HepG2 (cell line): Measurements from ENCODE around the gene MYO15A. TPM values are rescaled to one million over a fixed set of nuclear protein-coding genes. Genes with fewer than 3 reads are reported as not detected.

Experiments used
- ATAC-seq: fragments of 200-7000 bp; cut with Tn5 transposase; 3 replicates; pipeline ENCODE4 v1.9.1; 2020; ENCODE audit warnings: mild to moderate bottlenecking, moderate library complexity
- BruUV-seq: library from RNA; stranded (reverse); fragments of 400-500 nt; replicated peaks from 2 replicates; lab custom pipeline; 2021; lab: Mats Ljungman, UMichigan
- CTCF ChIA-PET: fragments of 300-600 bp; formaldehyde crosslinking; extraction: SDS; loops from one replicate; lab custom pipeline; 2021; ENCODE audit warnings: low total read pairs, inconsistent platforms, low intra/inter-chr PET ratio; lab: Yijun Ruan, JAX
- POLR2A ChIA-PET: fragments of 350-600 bp; sonication (Branson Sonifier 250); formaldehyde crosslinking; loops from one replicate; lab custom pipeline; 2020; ENCODE audit warnings: antibody characterized with exemption, inconsistent platforms; lab: Yijun Ruan, JAX
- DNase-seq: peaks from one replicate; pipeline ENCODE4 v3.0.0-alpha.2; 2015; ENCODE audit warnings: low spot score
- FAIRE-seq: peaks from 3 replicates; lab custom pipeline; 2011; peaks lifted over from hg19 to GRCh38; lab: Jason Lieb, UNC
- H2AFZ ChIP-seq: one replicate; pipeline ENCODE4 v1.6.1; 2011; ENCODE audit warnings: low read length, inconsistent platforms
- H3K27ac ChIP-seq: fragments of 300-600 bp; 3 replicates; pipeline ENCODE4 v1.8.0; 2011; ENCODE audit warnings: mixed run types, mild to moderate bottlenecking, mixed read lengths, low read length, inconsistent platforms; ENCODE audit not compliant: insufficient read depth; ENCODE audit errors: extremely low read length
- H3K27me3 ChIP-seq, 2 experiments: fragments of 200-600 bp in 1 of 2; 2 replicates in 1 of 2; 3 replicates in 1 of 2; pipeline versions ENCODE4 v1.6.0 to v1.8.0; 2011; ENCODE audit warnings: low read length in 2 of 2, mild to moderate bottlenecking in 2 of 2, moderate library complexity in 2 of 2, inconsistent platforms in 1 of 2; ENCODE audit not compliant: insufficient read depth in 2 of 2, control insufficient read depth in 1 of 2
- H3K36me3 ChIP-seq, 2 experiments: fragments of 200-600 bp in 1 of 2; replicated peaks in 1 of 2; 2 replicates in 1 of 2; 3 replicates in 1 of 2; pipeline versions ENCODE4 v1.5.1 to v1.8.0; 2011; ENCODE audit warnings: low read length in 2 of 2, inconsistent platforms in 1 of 2; ENCODE audit not compliant: insufficient read depth in 2 of 2, control insufficient read depth in 1 of 2
- H3K4me1 ChIP-seq: 2 replicates; pipeline ENCODE4 v1.5.1; 2012; ENCODE audit warnings: low read length, inconsistent platforms; ENCODE audit not compliant: insufficient read depth
- H3K4me2 ChIP-seq: 2 replicates; pipeline ENCODE4 v1.6.0; 2011; ENCODE audit warnings: low read depth, low read length, inconsistent platforms
- H3K4me3 ChIP-seq, 3 experiments: fragments of 200-600 bp in 1 of 3; sonication (generic), shearing (Covaris generic) in 1 of 3; replicated peaks in 1 of 3; 2 replicates each; pipeline ENCODE4 v1.5.1; 2011 to 2016; ENCODE audit warnings: low read length in 3 of 3, inconsistent platforms in 2 of 3, low read depth in 2 of 3, mild to moderate bottlenecking in 2 of 3, control low read depth in 1 of 3, mixed read lengths in 1 of 3; ENCODE audit not compliant: insufficient read depth in 1 of 3
- H3K79me2 ChIP-seq: one replicate; pipeline ENCODE4 v1.6.1; 2011; ENCODE audit warnings: low read length, inconsistent platforms; ENCODE audit not compliant: insufficient read depth
- H3K9ac ChIP-seq: 2 replicates; pipeline ENCODE4 v1.6.0; 2011; ENCODE audit warnings: mild to moderate bottlenecking, low read depth, low read length, inconsistent platforms; ENCODE audit not compliant: insufficient read depth
- H3K9me3 ChIP-seq: 2 replicates; pipeline ENCODE4 v1.5.1; 2012; ENCODE audit warnings: mild to moderate bottlenecking, low read length
- H4K20me1 ChIP-seq: 2 replicates; pipeline ENCODE4 v1.6.0; 2011; ENCODE audit warnings: inconsistent platforms, mild to moderate bottlenecking, low read length, moderate library complexity; ENCODE audit not compliant: insufficient read depth
- CENPX ChIP-seq: sonication (generic); formaldehyde crosslinking; IDR thresholded peaks from 2 replicates; pipeline ENCODE4 v1.9.0; 2021; ENCODE audit warnings: mild to moderate bottlenecking, missing genetic modification reagents, moderate library complexity
- GPBP1L1 ChIP-seq: sonication (generic); formaldehyde crosslinking; IDR thresholded peaks from 2 replicates; pipeline ENCODE4 v1.5.0; 2020; ENCODE audit warnings: mild to moderate bottlenecking, missing genetic modification reagents
- HDAC6 ChIP-seq: fragments of 200-600 bp; sonication (generic); IDR thresholded peaks from 2 replicates; pipeline ENCODE4 v1.7.0; 2017; ENCODE audit warnings: mild to moderate bottlenecking, antibody characterized with exemption, low read length, low read depth
- KDM5B ChIP-seq: sonication (generic); formaldehyde crosslinking; IDR thresholded peaks from 2 replicates; pipeline ENCODE4 v1.4.0; 2020; ENCODE audit warnings: missing genetic modification reagents, mild to moderate bottlenecking, borderline replicate concordance
- SRY ChIP-seq: sonication (generic); formaldehyde crosslinking; IDR thresholded peaks from 2 replicates; pipeline ENCODE4 v1.8.0; 2022; ENCODE audit warnings: mild to moderate bottlenecking, missing genetic modification reagents
- TBX3 ChIP-seq: fragments of 450-650 bp; IDR thresholded peaks from 2 replicates; pipeline ENCODE4 v1.6.1; 2017; ENCODE audit warnings: antibody characterized with exemption, mild to moderate bottlenecking, inconsistent platforms, borderline replicate concordance
- ZBED4 ChIP-seq: sonication (generic); formaldehyde crosslinking; IDR thresholded peaks from 2 replicates; pipeline ENCODE4 v1.4.0; 2020; ENCODE audit warnings: missing genetic modification reagents, borderline replicate concordance
- ZNF18 ChIP-seq: sonication (generic); formaldehyde crosslinking; IDR thresholded peaks from 2 replicates; pipeline ENCODE4 v1.8.0; 2022; ENCODE audit warnings: mild to moderate bottlenecking, missing genetic modification reagents; ENCODE audit not compliant: insufficient replicate concordance
- ZNF367 ChIP-seq: sonication (generic); formaldehyde crosslinking; IDR thresholded peaks from 2 replicates; pipeline ENCODE4 v1.4.0; 2020; ENCODE audit warnings: missing genetic modification reagents, borderline replicate concordance
- ZNF460 ChIP-seq: sonication (generic); formaldehyde crosslinking; IDR thresholded peaks from 2 replicates; pipeline ENCODE4 v1.5.1; 2020; ENCODE audit warnings: missing genetic modification reagents, mild to moderate bottlenecking, borderline replicate concordance
- ZNF543 ChIP-seq: sonication (generic); formaldehyde crosslinking; IDR thresholded peaks from 2 replicates; pipeline ENCODE4 v1.4.0; 2020; ENCODE audit warnings: mild to moderate bottlenecking, missing genetic modification reagents
- ZNF816 ChIP-seq: sonication (generic); formaldehyde crosslinking; IDR thresholded peaks from 2 replicates; pipeline ENCODE4 v1.8.0; 2022; ENCODE audit warnings: missing genetic modification reagents, mild to moderate bottlenecking, borderline replicate concordance
- WGBS: methylation state at CpG from one replicate; pipeline ENCODE4 v1.1.6; 2017; ENCODE audit warnings: low lambda C conversion rate; 5-methylcytosine and 5-hydroxymethylcytosine counted together
- in situ Hi-C: cut with HindIII; loops from 2 replicates; pipeline ENCODE4 v1.10.0; 2017; ENCODE audit warnings: low pct_unique_long_range_greater_than_20kb; ENCODE audit not compliant: extremely low pct_ligation_motif_present
- intact Hi-C: fragments of 100-400 bp; cut with micrococcal nuclease; formaldehyde crosslinking; loops from one replicate; pipeline ENCODE4 v1.10.0; 2022; ENCODE audit not compliant: unreplicated experiment
- polyA plus RNA-seq, 8 experiments: library from polyadenylated mRNA; depleted of rRNA in 3 of 8; stranded (reverse) in 7 of 8; unstranded in 1 of 8; fragments of >200 nt; fragmentation: Illumina TruSeq in 4 of 8; extraction: Trizol in 4 of 8; gene quantifications; 2 replicates each; pipeline versions ENCODE4 v1.2.1 to v1.2.3, GENCODE V29; 2011 to 2016; ENCODE audit warnings: low read depth in 4 of 8, missing spikeins in 1 of 8, mixed read lengths in 1 of 8; ENCODE audit not compliant: insufficient read depth in 1 of 8
- total RNA-seq, 5 experiments: library from RNA; depleted of rRNA; stranded (reverse); fragments of >200 nt; fragmentation: Illumina TruSeq; extraction: Trizol; gene quantifications; 2 replicates each; pipeline ENCODE4 v1.2.3, GENCODE V29; 2016; ENCODE audit warnings: low read depth in 1 of 5

The MYO15A gene
- total and polyA plus RNA-seq, 2 of the 13 experiments (the other 11 are each of a cell fraction or from before 2014, with no cell fraction given): 0.07 to 0.20 TPM

GRCh38 chr17:18119166-18119745, 10.7 kb downstream of the MYO15A start:
- no peak for FAIRE-seq
- H4K20me1 ChIP-seq: no peaks in the 10 kb centered on the region
- H3K4me2 ChIP-seq: no peak overlapping the region
- H3K27me3 ChIP-seq: peaks cover 0 to 3% of the 10 kb centered on the region in 2 experiments; a peak in 1 of 5 replicates
- BruUV-seq: no TSS peak
- 92% methylated on average over 23 of the region's 57 CpGs for WGBS
- H3K36me3 ChIP-seq: no peaks in the 10 kb centered on the region
- H3K9me3 ChIP-seq: peaks cover 7% of the 10 kb centered on the region
- in situ Hi-C loops (loop anchor here (25.0 kb wide), 1 partner anchor 107 kb away; no protein-coding TSS in a partner anchor), intact Hi-C loops (no loop called here)
- POLR2A ChIA-PET: no interaction called here
- no peak overlapping the region for H3K4me3 ChIP-seq
- no peak overlapping the region for H3K27ac ChIP-seq
- DNase-seq: no peak
- TF ChIP-seq SRY (CRISPR knock-in tag) (no peak), ZNF367 (CRISPR knock-in tag) (no peak), ZNF816 (CRISPR knock-in tag) (no peak), GPBP1L1 (CRISPR knock-in tag) (no peak), ZNF543 (CRISPR knock-in tag) (no peak), ZNF18 (no peak), ZBED4 (CRISPR knock-in tag) (no peak), ZNF460 (CRISPR knock-in tag) (no peak), TBX3 (no peak), HDAC6 (no peak), CENPX (no peak), KDM5B (CRISPR knock-in tag) (no peak)
- no peaks in the 10 kb centered on the region for H3K79me2 ChIP-seq
- peaks cover 43% of the 10 kb centered on the region for H3K4me1 ChIP-seq
- no peak overlapping the region for H3K9ac ChIP-seq
- ATAC-seq: no peak
- CTCF ChIA-PET: no interaction called here
- H2AFZ ChIP-seq: no peak overlapping the region
